B cell (primary cell): Measurements from ENCODE around the gene MEG3. TPM values are rescaled to one million over a fixed set of nuclear protein-coding genes. Genes with fewer than 3 reads are reported as not detected.

Experiments used
- ATAC-seq: fragments of 200-7000 bp; cut with Tn5 transposase; one replicate; pipeline ENCODE4 v1.10.0; 2021; ENCODE audit warnings: low read depth, mild to moderate bottlenecking, moderate number of reproducible peaks, moderate library complexity
- CTCF ChIA-PET: fragments of 350-600 bp; sonication (Branson Sonifier 250); formaldehyde crosslinking; loops from one replicate; lab custom pipeline; 2021; ENCODE audit warnings: antibody characterized with exemption, inconsistent platforms; lab: Charles Lee
- POLR2A ChIA-PET: fragments of 350-600 bp; sonication (Branson Sonifier 250); formaldehyde crosslinking; loops from one replicate; lab custom pipeline; 2021; ENCODE audit warnings: antibody characterized with exemption; lab: Charles Lee
- DNase-seq: peaks from one replicate; pipeline ENCODE4 v3.0.0; 2013
- H2AFZ ChIP-seq: 2 replicates; pipeline ENCODE4 v1.6.1; 2012; ENCODE audit warnings: mild to moderate bottlenecking, low read depth, low read length; ENCODE audit not compliant: insufficient read depth, poor library complexity, severe bottlenecking
- H3K27ac ChIP-seq, 2 donors: 1 replicate in 1 of 2; 2 replicates in 1 of 2; pipeline ENCODE4 v1.5.1; 2012 to 2013; ENCODE audit warnings: low read length in 2 of 2, mild to moderate bottlenecking in 2 of 2, moderate library complexity in 1 of 2
- H3K27me3 ChIP-seq, 4 experiments: fragments of 200-600 bp in 1 of 4; sonication (generic) in 1 of 4; replicated peaks in 1 of 4; 1 replicate in 2 of 4; 2 replicates in 2 of 4; pipeline versions ENCODE4 v1.6.1 to v1.7.0; 2013 to 2016; ENCODE audit warnings: low read length in 3 of 4, mild to moderate bottlenecking in 2 of 4, mixed read lengths in 1 of 4, moderate library complexity in 1 of 4; ENCODE audit not compliant: insufficient read depth in 4 of 4, control insufficient read depth in 3 of 4; ENCODE audit errors: control extremely low read depth in 1 of 4
- H3K36me3 ChIP-seq, 2 experiments: replicated peaks in 1 of 2; 1 replicate in 1 of 2; 2 replicates in 1 of 2; pipeline versions ENCODE4 v1.6.1 to v1.7.1; 2013; ENCODE audit warnings: low read length in 1 of 2; ENCODE audit not compliant: insufficient read depth in 2 of 2, control insufficient read depth in 1 of 2; ENCODE audit errors: control extremely low read depth in 1 of 2, extremely low read depth in 1 of 2
- H3K4me1 ChIP-seq, 2 donors: fragments of 200-600 bp in 1 of 2; sonication (generic) in 1 of 2; 1 replicate in 1 of 2; 2 replicates in 1 of 2; pipeline versions ENCODE4 v1.5.1 to v1.6.1; 2013 to 2017; ENCODE audit warnings: low read length in 2 of 2; ENCODE audit not compliant: control insufficient read depth in 2 of 2, insufficient read depth in 2 of 2
- H3K4me2 ChIP-seq: replicated peaks from 2 replicates; pipeline ENCODE3; 2012; ENCODE audit warnings: mild to moderate bottlenecking, low read depth, low read length; ENCODE audit not compliant: poor library complexity, severe bottlenecking
- H3K4me3 ChIP-seq, 5 experiments: fragments of 200-600 bp in 1 of 5; sonication (generic) in 1 of 5; 1 replicate in 3 of 5; 2 replicates in 2 of 5; pipeline versions ENCODE4 v1.5.1 to v1.7.0; 2011 to 2016; ENCODE audit warnings: low read length in 4 of 5, mild to moderate bottlenecking in 4 of 5, low read depth in 2 of 5, control low read depth in 1 of 5, moderate library complexity in 1 of 5; ENCODE audit not compliant: insufficient read depth in 1 of 5; ENCODE audit errors: control extremely low read depth in 1 of 5, extremely low read depth in 1 of 5
- H3K79me2 ChIP-seq: fragments of 200-600 bp; sonication (generic); one replicate; pipeline ENCODE4 v1.6.0; 2016; ENCODE audit warnings: low read length; ENCODE audit not compliant: control insufficient read depth, insufficient read depth
- H3K9ac ChIP-seq: fragments of 200-600 bp; sonication (generic); 2 replicates; pipeline ENCODE4 v1.6.1; 2017; ENCODE audit warnings: mild to moderate bottlenecking, low read length, moderate library complexity
- H3K9me3 ChIP-seq, 3 donors: one replicate each; pipeline versions ENCODE4 v1.6.1 to v1.7.1; 2013; ENCODE audit warnings: low read length in 2 of 3; ENCODE audit not compliant: control insufficient read depth in 2 of 3, insufficient read depth in 1 of 3; ENCODE audit errors: control extremely low read depth in 1 of 3
- H4K20me1 ChIP-seq: 2 replicates; pipeline ENCODE4 v1.6.0; 2012; ENCODE audit warnings: mild to moderate bottlenecking, low read length; ENCODE audit not compliant: insufficient read depth, control insufficient read depth, poor library complexity, severe bottlenecking
- H3K27ac Mint-ChIP-seq: one replicate; pipeline ENCODE4 v1.8.0; 2021; ENCODE audit warnings: mixed read lengths
- H3K27me3 Mint-ChIP-seq: one replicate; pipeline ENCODE4 v1.8.0; 2021; ENCODE audit warnings: mixed read lengths
- H3K4me1 Mint-ChIP-seq: one replicate; pipeline ENCODE4 v1.8.0; 2021; ENCODE audit warnings: mixed read lengths
- H3K4me3 Mint-ChIP-seq: one replicate; pipeline ENCODE4 v1.8.0; 2021; ENCODE audit warnings: mixed read lengths
- H3K9me3 Mint-ChIP-seq: one replicate; pipeline ENCODE4 v1.8.0; 2022; ENCODE audit warnings: mixed read lengths; ENCODE audit not compliant: insufficient read depth
- CTCF ChIP-seq: fragments of 200-600 bp; IDR thresholded peaks from one replicate; pipeline ENCODE4 v1.8.0; 2022; ENCODE audit warnings: antibody characterized with exemption, mild to moderate bottlenecking
- EZH2 ChIP-seq: IDR thresholded peaks from 2 replicates; pipeline ENCODE4 v1.6.1; 2012; ENCODE audit warnings: borderline replicate concordance, low read depth, mild to moderate bottlenecking, moderate library complexity, low read length; ENCODE audit not compliant: insufficient read depth, poor library complexity, severe bottlenecking
- WGBS: methylation state at CpG from one replicate; pipeline ENCODE4 v1.1.5; 2013; ENCODE audit warnings: missing lambda C conversion rate; ENCODE audit not compliant: insufficient coverage; 5-methylcytosine and 5-hydroxymethylcytosine counted together
- intact Hi-C: fragments of 100-400 bp; cut with micrococcal nuclease; formaldehyde crosslinking; loops from one replicate; pipeline ENCODE4 v1.10.0; 2022
- polyA plus RNA-seq: library from polyadenylated mRNA; depleted of rRNA; stranded (reverse); fragments of >200 nt; gene quantifications from 2 replicates; pipeline ENCODE4 v1.2.3, GENCODE V29; 2012
- total RNA-seq, 2 donors: library from RNA; stranded (reverse); fragments of 120-200 nt in 1 of 2; gene quantifications; 1 replicate in 1 of 2; 2 replicates in 1 of 2; pipeline versions ENCODE4 v1.2.3 to v1.2.4, GENCODE V29; 2013 to 2022

Gene MEG3
- total and polyA plus RNA-seq, 2 donors (not counting 1 experiment from before 2014, with no cell fraction given), result 0.13 TPM; not detected in 1

- 93% methylated on average over 5 of the region's 6 CpGs for WGBS
- no peak overlapping the region for H3K4me3 Mint-ChIP-seq
- POLR2A ChIA-PET, result no interaction called here
Observed at GRCh38 chr14:100895411-100895810, 69.5 kb downstream of the MEG3 start.

More at GRCh38 chr14:100895411-100895810, 69.5 kb downstream of the MEG3 start:
- Histone ChIP-seq H3K9ac (no peak overlapping the region), H3K36me3 (no peaks in the 10 kb centered on the region), H3K27me3 (peaks cover 0 to 15% (median 0%) of the 10 kb centered on the region in 4 experiments), H3K79me2 (no peaks in the 10 kb centered on the region), H3K4me2 (no peak overlapping the region), H3K4me3 (no peak overlapping the region), H3K4me1 (no peaks in the 10 kb centered on the region), H3K9me3 (no peaks in the 10 kb centered on the region), H4K20me1 (no peaks in the 10 kb centered on the region), H2AFZ (no peak overlapping the region), H3K27ac (no peak overlapping the region)
- Mint-ChIP-seq H3K9me3 (no peaks in the 10 kb centered on the region), H3K27ac (no peak overlapping the region), H3K27me3 (peaks cover 28% of the 10 kb centered on the region), H3K4me1 (no peaks in the 10 kb centered on the region)
- no peak for ATAC-seq
- TF ChIP-seq CTCF (no peak), EZH2 (no peak)
- CTCF ChIA-PET, result no interaction called here
- intact Hi-C loops, result no loop called here
- DNase-seq, result no peak
